ENCODE results near the gene TERT.

DNA sequence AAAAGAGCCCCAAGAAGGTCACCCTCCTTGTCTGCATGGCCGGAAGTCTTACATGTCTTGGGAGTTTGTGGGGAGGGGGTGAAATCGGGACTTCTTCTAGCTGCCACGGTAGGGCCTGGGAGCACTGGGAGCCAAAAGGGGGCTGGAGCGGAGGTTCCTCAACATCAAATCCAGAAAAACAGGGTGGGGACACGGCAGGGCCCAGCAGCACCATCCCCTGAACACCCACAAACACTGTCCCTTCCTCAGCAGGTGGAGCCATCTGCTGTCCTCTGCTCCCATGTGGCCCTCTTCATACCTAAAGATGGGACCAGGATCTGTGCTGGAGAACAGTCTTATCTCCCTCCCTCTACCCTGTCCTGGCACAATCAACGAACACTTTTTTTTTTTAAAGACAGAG, 2.7 kb downstream of the TERT start:
- TF ChIP-seq POLR2A (IDR thresholded peaks at IDR 0.05; ENCODE audit: low read depth, low read length) (no peak), HDAC6 (IDR thresholded peaks at IDR 0.05; ENCODE audit: unreplicated experiment) (no peak), ETV6 (conservative IDR thresholded peaks at IDR 0.05 in 1 of 2, IDR thresholded peaks at IDR 0.05 in 1 of 2; ENCODE audit: borderline replicate concordance in 1 of 2, low read depth in 1 of 2) (no peak), KDM1A (IDR thresholded peaks at IDR 0.05; ENCODE audit: borderline replicate concordance) (no peak), MXI1 (IDR thresholded peaks at IDR 0.05; ENCODE audit: low read depth, low read length) (no peak), EZH2 (IDR thresholded peaks at IDR 0.05; ENCODE audit: borderline replicate concordance, control insufficient read depth, low read depth, low read length) (no peak), SREBF1 (IDR thresholded peaks at IDR 0.05; ENCODE audit: low read length) (no peak), ZZZ3 (IDR thresholded peaks at IDR 0.05; ENCODE audit: control insufficient read depth, insufficient read length, low read depth) (no peak)
- TF ChIP-seq, protein P1, sequence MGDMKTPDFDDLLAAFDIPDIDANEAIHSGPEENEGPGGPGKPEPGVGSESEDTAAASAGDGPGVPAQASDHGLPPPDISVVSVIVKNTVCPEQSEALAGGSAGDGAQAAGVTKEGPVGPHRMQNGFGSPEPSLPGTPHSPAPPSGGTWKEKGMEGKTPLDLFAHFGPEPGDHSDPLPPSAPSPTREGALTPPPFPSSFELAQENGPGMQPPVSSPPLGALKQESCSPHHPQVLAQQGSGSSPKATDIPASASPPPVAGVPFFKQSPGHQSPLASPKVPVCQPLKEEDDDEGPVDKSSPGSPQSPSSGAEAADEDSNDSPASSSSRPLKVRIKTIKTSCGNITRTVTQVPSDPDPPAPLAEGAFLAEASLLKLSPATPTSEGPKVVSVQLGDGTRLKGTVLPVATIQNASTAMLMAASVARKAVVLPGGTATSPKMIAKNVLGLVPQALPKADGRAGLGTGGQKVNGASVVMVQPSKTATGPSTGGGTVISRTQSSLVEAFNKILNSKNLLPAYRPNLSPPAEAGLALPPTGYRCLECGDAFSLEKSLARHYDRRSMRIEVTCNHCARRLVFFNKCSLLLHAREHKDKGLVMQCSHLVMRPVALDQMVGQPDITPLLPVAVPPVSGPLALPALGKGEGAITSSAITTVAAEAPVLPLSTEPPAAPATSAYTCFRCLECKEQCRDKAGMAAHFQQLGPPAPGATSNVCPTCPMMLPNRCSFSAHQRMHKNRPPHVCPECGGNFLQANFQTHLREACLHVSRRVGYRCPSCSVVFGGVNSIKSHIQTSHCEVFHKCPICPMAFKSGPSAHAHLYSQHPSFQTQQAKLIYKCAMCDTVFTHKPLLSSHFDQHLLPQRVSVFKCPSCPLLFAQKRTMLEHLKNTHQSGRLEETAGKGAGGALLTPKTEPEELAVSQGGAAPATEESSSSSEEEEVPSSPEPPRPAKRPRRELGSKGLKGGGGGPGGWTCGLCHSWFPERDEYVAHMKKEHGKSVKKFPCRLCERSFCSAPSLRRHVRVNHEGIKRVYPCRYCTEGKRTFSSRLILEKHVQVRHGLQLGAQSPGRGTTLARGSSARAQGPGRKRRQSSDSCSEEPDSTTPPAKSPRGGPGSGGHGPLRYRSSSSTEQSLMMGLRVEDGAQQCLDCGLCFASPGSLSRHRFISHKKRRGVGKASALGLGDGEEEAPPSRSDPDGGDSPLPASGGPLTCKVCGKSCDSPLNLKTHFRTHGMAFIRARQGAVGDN (IDR thresholded peaks at IDR 0.05): no peak
- TF ChIP-seq, protein P2, sequence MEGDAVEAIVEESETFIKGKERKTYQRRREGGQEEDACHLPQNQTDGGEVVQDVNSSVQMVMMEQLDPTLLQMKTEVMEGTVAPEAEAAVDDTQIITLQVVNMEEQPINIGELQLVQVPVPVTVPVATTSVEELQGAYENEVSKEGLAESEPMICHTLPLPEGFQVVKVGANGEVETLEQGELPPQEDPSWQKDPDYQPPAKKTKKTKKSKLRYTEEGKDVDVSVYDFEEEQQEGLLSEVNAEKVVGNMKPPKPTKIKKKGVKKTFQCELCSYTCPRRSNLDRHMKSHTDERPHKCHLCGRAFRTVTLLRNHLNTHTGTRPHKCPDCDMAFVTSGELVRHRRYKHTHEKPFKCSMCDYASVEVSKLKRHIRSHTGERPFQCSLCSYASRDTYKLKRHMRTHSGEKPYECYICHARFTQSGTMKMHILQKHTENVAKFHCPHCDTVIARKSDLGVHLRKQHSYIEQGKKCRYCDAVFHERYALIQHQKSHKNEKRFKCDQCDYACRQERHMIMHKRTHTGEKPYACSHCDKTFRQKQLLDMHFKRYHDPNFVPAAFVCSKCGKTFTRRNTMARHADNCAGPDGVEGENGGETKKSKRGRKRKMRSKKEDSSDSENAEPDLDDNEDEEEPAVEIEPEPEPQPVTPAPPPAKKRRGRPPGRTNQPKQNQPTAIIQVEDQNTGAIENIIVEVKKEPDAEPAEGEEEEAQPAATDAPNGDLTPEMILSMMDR (IDR thresholded peaks at IDR 0.05 in 2 of 3, conservative IDR thresholded peaks at IDR 0.05 in 1 of 3; ENCODE audit: control insufficient read depth in 2 of 3, extremely low read depth in 1 of 3, insufficient read depth in 1 of 3, low read depth in 3 of 3, low read length in 3 of 3): peak in 1 of 3 experiments; percentile 3; a peak in 2 of 6 replicates
- TF ChIP-seq, protein P3, sequence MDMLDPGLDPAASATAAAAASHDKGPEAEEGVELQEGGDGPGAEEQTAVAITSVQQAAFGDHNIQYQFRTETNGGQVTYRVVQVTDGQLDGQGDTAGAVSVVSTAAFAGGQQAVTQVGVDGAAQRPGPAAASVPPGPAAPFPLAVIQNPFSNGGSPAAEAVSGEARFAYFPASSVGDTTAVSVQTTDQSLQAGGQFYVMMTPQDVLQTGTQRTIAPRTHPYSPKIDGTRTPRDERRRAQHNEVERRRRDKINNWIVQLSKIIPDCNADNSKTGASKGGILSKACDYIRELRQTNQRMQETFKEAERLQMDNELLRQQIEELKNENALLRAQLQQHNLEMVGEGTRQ (IDR thresholded peaks at IDR 0.05; ENCODE audit: borderline replicate concordance, low read depth, low read length): no peak
- TF ChIP-seq, protein P4, sequence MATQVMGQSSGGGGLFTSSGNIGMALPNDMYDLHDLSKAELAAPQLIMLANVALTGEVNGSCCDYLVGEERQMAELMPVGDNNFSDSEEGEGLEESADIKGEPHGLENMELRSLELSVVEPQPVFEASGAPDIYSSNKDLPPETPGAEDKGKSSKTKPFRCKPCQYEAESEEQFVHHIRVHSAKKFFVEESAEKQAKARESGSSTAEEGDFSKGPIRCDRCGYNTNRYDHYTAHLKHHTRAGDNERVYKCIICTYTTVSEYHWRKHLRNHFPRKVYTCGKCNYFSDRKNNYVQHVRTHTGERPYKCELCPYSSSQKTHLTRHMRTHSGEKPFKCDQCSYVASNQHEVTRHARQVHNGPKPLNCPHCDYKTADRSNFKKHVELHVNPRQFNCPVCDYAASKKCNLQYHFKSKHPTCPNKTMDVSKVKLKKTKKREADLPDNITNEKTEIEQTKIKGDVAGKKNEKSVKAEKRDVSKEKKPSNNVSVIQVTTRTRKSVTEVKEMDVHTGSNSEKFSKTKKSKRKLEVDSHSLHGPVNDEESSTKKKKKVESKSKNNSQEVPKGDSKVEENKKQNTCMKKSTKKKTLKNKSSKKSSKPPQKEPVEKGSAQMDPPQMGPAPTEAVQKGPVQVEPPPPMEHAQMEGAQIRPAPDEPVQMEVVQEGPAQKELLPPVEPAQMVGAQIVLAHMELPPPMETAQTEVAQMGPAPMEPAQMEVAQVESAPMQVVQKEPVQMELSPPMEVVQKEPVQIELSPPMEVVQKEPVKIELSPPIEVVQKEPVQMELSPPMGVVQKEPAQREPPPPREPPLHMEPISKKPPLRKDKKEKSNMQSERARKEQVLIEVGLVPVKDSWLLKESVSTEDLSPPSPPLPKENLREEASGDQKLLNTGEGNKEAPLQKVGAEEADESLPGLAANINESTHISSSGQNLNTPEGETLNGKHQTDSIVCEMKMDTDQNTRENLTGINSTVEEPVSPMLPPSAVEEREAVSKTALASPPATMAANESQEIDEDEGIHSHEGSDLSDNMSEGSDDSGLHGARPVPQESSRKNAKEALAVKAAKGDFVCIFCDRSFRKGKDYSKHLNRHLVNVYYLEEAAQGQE (IDR thresholded peaks at IDR 0.05; ENCODE audit: low read depth, low read length): no peak
- TF ChIP-seq, protein P5, sequence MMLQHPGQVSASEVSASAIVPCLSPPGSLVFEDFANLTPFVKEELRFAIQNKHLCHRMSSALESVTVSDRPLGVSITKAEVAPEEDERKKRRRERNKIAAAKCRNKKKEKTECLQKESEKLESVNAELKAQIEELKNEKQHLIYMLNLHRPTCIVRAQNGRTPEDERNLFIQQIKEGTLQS (IDR thresholded peaks at IDR 0.05; ENCODE audit: borderline replicate concordance, extremely low read depth, low read depth, low read length): no peak
